GM19239 (cell line): ENCODE measurements around the gene PCDHGB7.
"Not testable (repeated sequence)": the region's sequence is repeated elsewhere in the genome, so short reads cannot be mapped to it uniquely, and the experiment has no call there.

Experiments used
- DNase-seq: peaks from one replicate; pipeline ENCODE4 v3.0.0; 2011; ENCODE audit warnings: low spot score; ENCODE audit not compliant: insufficient read length
- FAIRE-seq: peaks from 2 replicates; lab custom pipeline; 2011; peaks lifted over from hg19 to GRCh38; lab: Jason Lieb, UNC

Gene PCDHGB7

GRCh38 chr5:141421489-141421855 lies 4.0 kb downstream of the PCDHGB7 start:
- FAIRE-seq (no peak), DNase-seq (no peak)

GRCh38 chr5:141422742-141423291 lies 5.3 kb downstream of the PCDHGB7 start:
- DNase-seq (no peak), FAIRE-seq (no peak)

- FAIRE-seq (no peak), DNase-seq (no peak)
These were observed 10.4 kb downstream of the PCDHGB7 start for GRCh38 chr5:141427783-141428426.

GRCh38 chr5:141430332-141431113 lies 13.0 kb downstream of the PCDHGB7 start, which contains the start of gene PCDHGA12:
Gene PCDHGA12, plus strand, starts transcription at chr5:141430507. Its CDS starts 253 bp downstream, at chr5:141430760.
- DNase-seq (no peak), FAIRE-seq (peak; percentile 84)

GRCh38 chr5:141431286-141431685 lies 13.8 kb downstream of the PCDHGB7 start:
- FAIRE-seq (no peak), DNase-seq (no peak)

- FAIRE-seq, DNase-seq: not testable (repeated sequence)
These were observed 14.8 kb downstream of the PCDHGB7 start for GRCh38 chr5:141432308-141432707.

- DNase-seq, FAIRE-seq: not testable (repeated sequence)
These were observed 15.2 kb downstream of the PCDHGB7 start for GRCh38 chr5:141432726-141433125.

GRCh38 chr5:141434006-141434405 lies 16.5 kb downstream of the PCDHGB7 start:
- DNase-seq (no peak), FAIRE-seq (no peak)

- FAIRE-seq (no peak), DNase-seq (no peak)
These were observed 19.7 kb downstream of the PCDHGB7 start for GRCh38 chr5:141437221-141437620.

- DNase-seq, result no peak
- FAIRE-seq, result no peak
These were observed 22.1 kb downstream of the PCDHGB7 start for GRCh38 chr5:141439411-141440141.

GRCh38 chr5:141440341-141440740 lies 22.9 kb downstream of the PCDHGB7 start:
- DNase-seq, result no peak
- no peak for FAIRE-seq

- DNase-seq (no peak), FAIRE-seq (no peak)
These were observed 24.2 kb downstream of the PCDHGB7 start for GRCh38 chr5:141441571-141442170.

GRCh38 chr5:141465351-141465750 lies 47.9 kb downstream of the PCDHGB7 start:
- DNase-seq, result no peak
- FAIRE-seq, result no peak
